GM08714 (cell line): ENCODE data around the gene UCN3.

Source experiments
- H3K4me3 ChIP-seq: fragments of 200-500 bp; sonication (Bioruptor generic); 2 replicates; pipeline ENCODE4 v1.5.1; 2014; ENCODE audit warnings: mild to moderate bottlenecking, low read length, inconsistent platforms
- ZNF274 ChIP-seq: IDR thresholded peaks from 2 replicates; pipeline ENCODE4 v1.6.1; 2012; ENCODE audit warnings: mild to moderate bottlenecking, low read depth, low read length

Gene UCN3

GRCh38 chr10:5364890-5365338 lies at the start of gene UCN3:
UCN3 (plus strand) TSS chr10:5364966; CDS start chr10:5373721, 8,755 bp downstream.
- TF ChIP-seq ZNF274 = no peak
- H3K4me3 ChIP-seq = no peak within 1 kb of the TSS

GRCh38 chr10:5317547-5318107 lies 47.1 kb upstream of the UCN3 start:
- no peak overlapping the region for H3K4me3 ChIP-seq
- TF ChIP-seq ZNF274 = no peak

GRCh38 chr10:5318148-5318547 lies 46.6 kb upstream of the UCN3 start:
- no peak overlapping the region for H3K4me3 ChIP-seq
- TF ChIP-seq ZNF274 = no peak

GRCh38 chr10:5319863-5320262 lies 44.9 kb upstream of the UCN3 start:
- TF ChIP-seq ZNF274 = no peak
- H3K4me3 ChIP-seq = no peak overlapping the region

- TF ChIP-seq ZNF274 = no peak
- H3K4me3 ChIP-seq = no peak overlapping the region
Observed at GRCh38 chr10:5321273-5321672, 43.5 kb upstream of the UCN3 start.

GRCh38 chr10:5323446-5323845 lies 41.3 kb upstream of the UCN3 start:
- no peak for TF ChIP-seq ZNF274
- H3K4me3 ChIP-seq = no peak overlapping the region

GRCh38 chr10:5325076-5325475 lies 39.7 kb upstream of the UCN3 start:
- TF ChIP-seq ZNF274 = no peak
- no peak overlapping the region for H3K4me3 ChIP-seq

- no peak overlapping the region for H3K4me3 ChIP-seq
- no peak for TF ChIP-seq ZNF274
Observed at GRCh38 chr10:5334196-5334880, 30.4 kb upstream of the UCN3 start.

GRCh38 chr10:5338010-5338409 lies 26.8 kb upstream of the UCN3 start:
- H3K4me3 ChIP-seq = no peak overlapping the region
- TF ChIP-seq ZNF274 = no peak

- no peak for TF ChIP-seq ZNF274
- H3K4me3 ChIP-seq = no peak overlapping the region
Observed at GRCh38 chr10:5343092-5343491, 21.7 kb upstream of the UCN3 start.

- no peak for TF ChIP-seq ZNF274
- no peak overlapping the region for H3K4me3 ChIP-seq
Observed at GRCh38 chr10:5343561-5343960, 21.2 kb upstream of the UCN3 start.

GRCh38 chr10:5343979-5344378 lies 20.8 kb upstream of the UCN3 start:
- H3K4me3 ChIP-seq = no peak overlapping the region

GRCh38 chr10:5344746-5345145 lies 20.0 kb upstream of the UCN3 start:
- no peak for TF ChIP-seq ZNF274
- no peak overlapping the region for H3K4me3 ChIP-seq

More at GRCh38 chr10:5343979-5344378, 20.8 kb upstream of the UCN3 start:
- no peak for TF ChIP-seq ZNF274

GRCh38 chr10:5346881-5347280 lies 17.9 kb upstream of the UCN3 start:
- no peak for TF ChIP-seq ZNF274

GRCh38 chr10:5349362-5349761 lies 15.4 kb upstream of the UCN3 start:
- no peak overlapping the region for H3K4me3 ChIP-seq
- TF ChIP-seq ZNF274 = no peak

More at GRCh38 chr10:5346881-5347280, 17.9 kb upstream of the UCN3 start:
- H3K4me3 ChIP-seq = no peak overlapping the region

GRCh38 chr10:5354068-5354467 lies 10.7 kb upstream of the UCN3 start:
- no peak overlapping the region for H3K4me3 ChIP-seq
- TF ChIP-seq ZNF274 = no peak
